WTC11 (cell line): ENCODE measurements around the gene MISFA.

Experiments
- FOXK1 ChIP-seq: sonication (generic); formaldehyde crosslinking; IDR thresholded peaks from 2 replicates; pipeline ENCODE4 v1.8.0; 2022; ENCODE audit warnings: mild to moderate bottlenecking, moderate library complexity, missing genetic modification reagents
- TF ChIP-seq, protein P1 (sequence below): fragments of 200-600 bp; IDR thresholded peaks from 2 replicates; pipeline ENCODE4 v1.8.0; 2022; ENCODE audit warnings: antibody characterized with exemption
- TF ChIP-seq, protein P2 (sequence below): sonication (generic); formaldehyde crosslinking; IDR thresholded peaks from 2 replicates; pipeline ENCODE4 v1.8.1; 2023; ENCODE audit warnings: mild to moderate bottlenecking, moderate library complexity, missing genetic modification reagents
- TF ChIP-seq, protein P3 (sequence below): sonication (generic); formaldehyde crosslinking; IDR thresholded peaks from 2 replicates; pipeline ENCODE4 v1.8.0; 2022; ENCODE audit warnings: missing genetic modification reagents

DNA sequence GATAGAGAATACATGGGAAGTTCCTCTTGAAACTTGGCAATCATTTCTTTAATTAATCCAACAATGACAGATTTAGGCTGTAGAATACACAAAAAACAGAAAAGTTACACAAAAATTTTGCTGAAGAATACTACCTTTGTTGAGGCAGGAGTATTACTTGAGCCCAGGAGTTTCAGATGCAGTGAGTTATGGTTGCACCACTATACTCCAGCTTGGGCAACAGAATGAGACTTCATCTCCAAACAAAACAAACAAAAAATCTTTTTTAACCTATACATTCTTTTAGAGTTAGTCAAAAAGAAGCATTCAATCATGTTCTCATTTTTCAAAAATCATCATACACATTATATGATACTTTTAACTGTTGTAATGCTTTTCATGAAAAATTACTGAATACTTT, 33.2 kb upstream of the MISFA start:
- TF ChIP-seq, protein P1, sequence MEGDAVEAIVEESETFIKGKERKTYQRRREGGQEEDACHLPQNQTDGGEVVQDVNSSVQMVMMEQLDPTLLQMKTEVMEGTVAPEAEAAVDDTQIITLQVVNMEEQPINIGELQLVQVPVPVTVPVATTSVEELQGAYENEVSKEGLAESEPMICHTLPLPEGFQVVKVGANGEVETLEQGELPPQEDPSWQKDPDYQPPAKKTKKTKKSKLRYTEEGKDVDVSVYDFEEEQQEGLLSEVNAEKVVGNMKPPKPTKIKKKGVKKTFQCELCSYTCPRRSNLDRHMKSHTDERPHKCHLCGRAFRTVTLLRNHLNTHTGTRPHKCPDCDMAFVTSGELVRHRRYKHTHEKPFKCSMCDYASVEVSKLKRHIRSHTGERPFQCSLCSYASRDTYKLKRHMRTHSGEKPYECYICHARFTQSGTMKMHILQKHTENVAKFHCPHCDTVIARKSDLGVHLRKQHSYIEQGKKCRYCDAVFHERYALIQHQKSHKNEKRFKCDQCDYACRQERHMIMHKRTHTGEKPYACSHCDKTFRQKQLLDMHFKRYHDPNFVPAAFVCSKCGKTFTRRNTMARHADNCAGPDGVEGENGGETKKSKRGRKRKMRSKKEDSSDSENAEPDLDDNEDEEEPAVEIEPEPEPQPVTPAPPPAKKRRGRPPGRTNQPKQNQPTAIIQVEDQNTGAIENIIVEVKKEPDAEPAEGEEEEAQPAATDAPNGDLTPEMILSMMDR: no peak
- TF ChIP-seq, protein P2, sequence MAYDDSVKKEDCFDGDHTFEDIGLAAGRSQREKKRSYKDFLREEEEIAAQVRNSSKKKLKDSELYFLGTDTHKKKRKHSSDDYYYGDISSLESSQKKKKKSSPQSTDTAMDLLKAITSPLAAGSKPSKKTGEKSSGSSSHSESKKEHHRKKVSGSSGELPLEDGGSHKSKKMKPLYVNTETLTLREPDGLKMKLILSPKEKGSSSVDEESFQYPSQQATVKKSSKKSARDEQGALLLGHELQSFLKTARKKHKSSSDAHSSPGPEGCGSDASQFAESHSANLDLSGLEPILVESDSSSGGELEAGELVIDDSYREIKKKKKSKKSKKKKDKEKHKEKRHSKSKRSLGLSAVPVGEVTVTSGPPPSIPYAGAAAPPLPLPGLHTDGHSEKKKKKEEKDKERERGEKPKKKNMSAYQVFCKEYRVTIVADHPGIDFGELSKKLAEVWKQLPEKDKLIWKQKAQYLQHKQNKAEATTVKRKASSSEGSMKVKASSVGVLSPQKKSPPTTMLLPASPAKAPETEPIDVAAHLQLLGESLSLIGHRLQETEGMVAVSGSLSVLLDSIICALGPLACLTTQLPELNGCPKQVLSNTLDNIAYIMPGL (CRISPR knock-in tag): no peak
- TF ChIP-seq FOXK1: no peak
- TF ChIP-seq, protein P3, sequence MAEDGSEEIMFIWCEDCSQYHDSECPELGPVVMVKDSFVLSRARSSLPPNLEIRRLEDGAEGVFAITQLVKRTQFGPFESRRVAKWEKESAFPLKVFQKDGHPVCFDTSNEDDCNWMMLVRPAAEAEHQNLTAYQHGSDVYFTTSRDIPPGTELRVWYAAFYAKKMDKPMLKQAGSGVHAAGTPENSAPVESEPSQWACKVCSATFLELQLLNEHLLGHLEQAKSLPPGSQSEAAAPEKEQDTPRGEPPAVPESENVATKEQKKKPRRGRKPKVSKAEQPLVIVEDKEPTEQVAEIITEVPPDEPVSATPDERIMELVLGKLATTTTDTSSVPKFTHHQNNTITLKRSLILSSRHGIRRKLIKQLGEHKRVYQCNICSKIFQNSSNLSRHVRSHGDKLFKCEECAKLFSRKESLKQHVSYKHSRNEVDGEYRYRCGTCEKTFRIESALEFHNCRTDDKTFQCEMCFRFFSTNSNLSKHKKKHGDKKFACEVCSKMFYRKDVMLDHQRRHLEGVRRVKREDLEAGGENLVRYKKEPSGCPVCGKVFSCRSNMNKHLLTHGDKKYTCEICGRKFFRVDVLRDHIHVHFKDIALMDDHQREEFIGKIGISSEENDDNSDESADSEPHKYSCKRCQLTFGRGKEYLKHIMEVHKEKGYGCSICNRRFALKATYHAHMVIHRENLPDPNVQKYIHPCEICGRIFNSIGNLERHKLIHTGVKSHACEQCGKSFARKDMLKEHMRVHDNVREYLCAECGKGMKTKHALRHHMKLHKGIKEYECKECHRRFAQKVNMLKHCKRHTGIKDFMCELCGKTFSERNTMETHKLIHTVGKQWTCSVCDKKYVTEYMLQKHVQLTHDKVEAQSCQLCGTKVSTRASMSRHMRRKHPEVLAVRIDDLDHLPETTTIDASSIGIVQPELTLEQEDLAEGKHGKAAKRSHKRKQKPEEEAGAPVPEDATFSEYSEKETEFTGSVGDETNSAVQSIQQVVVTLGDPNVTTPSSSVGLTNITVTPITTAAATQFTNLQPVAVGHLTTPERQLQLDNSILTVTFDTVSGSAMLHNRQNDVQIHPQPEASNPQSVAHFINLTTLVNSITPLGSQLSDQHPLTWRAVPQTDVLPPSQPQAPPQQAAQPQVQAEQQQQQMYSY (CRISPR knock-in tag): no peak
